Measurements from ENCODE around the gene C14orf132. TPM values are rescaled to one million over a fixed set of nuclear protein-coding genes. Genes with fewer than 3 reads are reported as not detected.

Gene C14orf132
- total RNA-seq, 1 donor from 2014 or later, result 9.5 TPM

- no peak for DNase-seq (ENCODE audit: low spot score)
These were observed 79.2 kb downstream of the C14orf132 start for GRCh38 chr14:96118391-96118790.

- no peak for DNase-seq (ENCODE audit: low spot score)
These were observed 80.8 kb downstream of the C14orf132 start for GRCh38 chr14:96119947-96120346.

GRCh38 chr14:96120392-96120791, 81.2 kb downstream of the C14orf132 start:
- DNase-seq (ENCODE audit: low spot score), result no peak

GRCh38 chr14:96120941-96121340, 81.8 kb downstream of the C14orf132 start:
- DNase-seq (ENCODE audit: low spot score), result no peak

- no peak for DNase-seq (ENCODE audit: low spot score)
These were observed 82.7 kb downstream of the C14orf132 start for GRCh38 chr14:96121660-96122395.

- DNase-seq (ENCODE audit: low spot score), result peak; percentile 36
These were observed 83.3 kb downstream of the C14orf132 start for GRCh38 chr14:96122496-96122895.

- peak; percentile 52 for DNase-seq (ENCODE audit: low spot score)
These were observed 86.4 kb downstream of the C14orf132 start for GRCh38 chr14:96125536-96125935.

- no peak for DNase-seq (ENCODE audit: low spot score)
These were observed 87.2 kb downstream of the C14orf132 start for GRCh38 chr14:96126339-96126782.

- no peak for DNase-seq (ENCODE audit: low spot score)
These were observed 87.7 kb downstream of the C14orf132 start for GRCh38 chr14:96126783-96127271.

- DNase-seq (ENCODE audit: low spot score), result no peak
These were observed 90.1 kb downstream of the C14orf132 start for GRCh38 chr14:96129128-96129736.

GRCh38 chr14:96130391-96130790, 91.2 kb downstream of the C14orf132 start:
- no peak for DNase-seq (ENCODE audit: low spot score)

GRCh38 chr14:96130854-96131253, 91.7 kb downstream of the C14orf132 start:
- no peak for DNase-seq (ENCODE audit: low spot score)

GRCh38 chr14:96131836-96132235, 92.7 kb downstream of the C14orf132 start:
- no peak for DNase-seq (ENCODE audit: low spot score)

GRCh38 chr14:96134508-96134907, 95.3 kb downstream of the C14orf132 start:
- no peak for DNase-seq (ENCODE audit: low spot score)

- DNase-seq (ENCODE audit: low spot score), result peak; percentile 48
These were observed 96.1 kb downstream of the C14orf132 start for GRCh38 chr14:96135285-96135684.

GRCh38 chr14:96136371-96137005, 97.3 kb downstream of the C14orf132 start:
- DNase-seq (ENCODE audit: low spot score), result no peak

- DNase-seq (ENCODE audit: low spot score), result no peak
These were observed 99.1 kb downstream of the C14orf132 start for GRCh38 chr14:96138241-96138640.

GRCh38 chr14:96139169-96139568, 100.0 kb downstream of the C14orf132 start:
- no peak for DNase-seq (ENCODE audit: low spot score)

- no peak for DNase-seq (ENCODE audit: low spot score)
These were observed 100.7 kb downstream of the C14orf132 start for GRCh38 chr14:96139879-96140278.

GRCh38 chr14:96140952-96141351, 101.8 kb downstream of the C14orf132 start:
- DNase-seq (ENCODE audit: low spot score), result no peak
